Stimulated activated naive CD8-positive, alpha-beta T cell treated with anti-CD3 and anti-CD28 coated beads, Interleukin-15, Interleukin-2, amounts not matched to agents 100 ng/mL and 50 ng/mL, for 24 hours (primary cell): ENCODE results near the gene WDR36.

Source experiments
- H3K27ac Mint-ChIP-seq: one replicate; pipeline ENCODE4 v1.8.0; 2021; ENCODE audit warnings: mild to moderate bottlenecking, mixed read lengths
- H3K27me3 Mint-ChIP-seq: one replicate; pipeline ENCODE4 v1.8.0; 2021; ENCODE audit warnings: mixed read lengths
- H3K36me3 Mint-ChIP-seq: one replicate; pipeline ENCODE4 v1.8.0; 2021; ENCODE audit warnings: low read depth, mixed read lengths
- H3K4me1 Mint-ChIP-seq: one replicate; pipeline ENCODE4 v1.8.0; 2021; ENCODE audit warnings: low read depth, mixed read lengths
- H3K4me3 Mint-ChIP-seq: one replicate; pipeline ENCODE4 v1.8.0; 2021; ENCODE audit warnings: mild to moderate bottlenecking, mixed read lengths
- H3K9me3 Mint-ChIP-seq: one replicate; pipeline ENCODE4 v1.8.0; 2021; ENCODE audit warnings: mixed read lengths

The WDR36 gene

DNA sequence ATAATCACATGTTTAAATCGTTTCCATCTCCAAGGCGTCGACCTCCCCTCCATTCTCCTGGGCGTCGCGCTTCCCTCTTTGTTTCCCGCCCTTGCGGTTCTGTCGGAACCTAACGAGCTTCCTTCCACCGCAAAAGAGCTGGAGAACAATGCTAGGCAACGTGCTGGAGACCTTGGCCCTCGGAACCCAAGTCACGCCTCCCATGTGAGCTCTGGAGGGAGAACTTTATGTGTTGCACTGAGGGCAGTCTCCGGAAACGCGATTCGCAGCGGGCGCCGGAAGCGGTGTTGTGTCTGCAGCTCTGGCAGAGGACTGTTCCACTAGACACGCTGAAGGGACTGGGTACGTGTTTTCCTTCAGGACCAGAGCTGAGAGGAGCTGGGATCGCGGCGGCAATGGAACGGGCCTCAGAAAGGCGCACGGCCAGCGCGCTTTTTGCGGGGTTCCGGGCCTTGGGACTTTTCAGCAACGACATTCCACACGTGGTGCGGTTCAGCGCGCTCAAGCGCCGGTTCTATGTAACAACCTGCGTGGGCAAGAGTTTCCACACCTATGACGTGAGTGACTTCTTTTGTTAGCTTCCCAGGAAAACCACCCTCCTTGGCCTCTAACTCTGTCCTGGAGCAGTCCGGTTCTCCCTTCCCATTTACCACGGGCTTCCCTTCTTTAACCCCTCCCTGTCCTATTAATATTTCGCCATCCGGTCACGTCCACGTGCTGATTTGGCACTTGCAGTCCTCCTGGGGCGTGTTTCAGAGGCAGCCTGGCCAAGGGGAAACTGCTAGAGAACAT lies at the start of gene WDR36:
Gene WDR36, plus strand, starts transcription at position 287 of the 792 bp plus-strand sequence. Its CDS starts 109 bp downstream, at position 396.
- Mint-ChIP-seq H3K36me3 (peaks cover 45% of the 10 kb centered on the region), H3K4me1 (peaks cover 48% of the 10 kb centered on the region), H3K9me3 (peaks cover 4% of the 10 kb centered on the region), H3K27me3 (peaks cover 13% of the 10 kb centered on the region), H3K27ac (peak within 1 kb of the TSS; percentile 91), H3K4me3 (peak within 1 kb of the TSS; percentile 98)

DNA sequence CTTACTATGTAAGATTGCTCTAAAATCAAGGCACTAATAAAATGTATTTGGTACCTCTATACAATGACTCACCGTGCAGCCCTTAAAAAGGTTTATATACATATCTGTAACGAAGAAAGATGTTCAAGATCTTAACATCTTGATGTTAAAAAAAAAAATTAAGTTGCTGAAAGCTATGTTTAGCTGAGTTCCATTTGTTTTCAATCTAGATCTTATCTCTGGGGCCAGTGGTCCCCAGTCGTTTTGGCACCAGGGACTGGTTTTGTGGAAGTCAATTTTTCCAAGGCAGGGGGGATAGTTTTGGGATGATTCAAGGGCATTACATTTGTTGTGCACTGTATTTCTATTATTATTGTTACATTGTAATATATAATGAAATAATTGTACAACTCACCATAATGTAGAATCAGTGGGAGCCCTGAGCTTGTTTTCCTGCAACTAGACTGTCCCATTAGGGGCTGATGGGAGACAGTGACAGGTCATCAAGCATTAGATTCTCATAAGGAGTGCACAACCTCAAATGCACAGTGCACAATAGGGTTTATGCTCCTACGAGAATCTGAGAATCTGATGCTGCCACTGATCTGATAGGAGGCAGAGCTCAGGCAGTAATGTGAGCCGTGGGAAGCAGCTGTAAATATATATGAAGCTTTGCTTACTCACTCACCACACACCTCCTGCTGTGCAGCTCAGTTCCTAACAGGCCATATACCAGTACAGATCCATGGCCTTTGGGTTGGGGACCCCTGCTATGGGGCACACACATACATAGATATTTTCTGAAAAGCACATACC lies 48.2 kb upstream of the WDR36 start:
- Mint-ChIP-seq H3K36me3 (no peaks in the 10 kb centered on the region), H3K9me3 (no peaks in the 10 kb centered on the region), H3K4me1 (no peaks in the 10 kb centered on the region), H3K27ac (no peak overlapping the region), H3K27me3 (peaks cover 12% of the 10 kb centered on the region), H3K4me3 (no peak overlapping the region)

DNA sequence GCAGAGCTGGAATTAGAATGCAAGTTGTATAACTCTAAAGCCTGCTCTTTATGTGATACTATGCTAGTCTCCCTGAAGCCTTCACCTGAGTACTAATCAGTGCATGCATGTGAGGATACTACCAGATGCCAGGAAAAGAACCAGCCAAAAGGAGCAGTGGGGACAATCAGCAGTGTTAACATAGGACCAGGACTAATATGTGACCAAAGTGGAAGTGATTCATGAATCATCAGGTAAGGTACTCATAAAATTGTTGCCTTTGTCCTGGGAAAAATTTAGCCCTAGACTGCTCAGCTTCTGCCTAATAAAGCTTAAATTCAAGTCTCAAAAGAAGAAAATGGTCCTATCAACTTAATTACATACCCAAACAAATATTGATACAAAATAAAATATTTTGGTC lies 34.1 kb upstream of the WDR36 start:
- Mint-ChIP-seq H3K36me3 (no peaks in the 10 kb centered on the region), H3K27ac (no peak overlapping the region), H3K4me1 (no peaks in the 10 kb centered on the region), H3K4me3 (no peak overlapping the region), H3K27me3 (peaks cover 53% of the 10 kb centered on the region), H3K9me3 (no peaks in the 10 kb centered on the region)

DNA sequence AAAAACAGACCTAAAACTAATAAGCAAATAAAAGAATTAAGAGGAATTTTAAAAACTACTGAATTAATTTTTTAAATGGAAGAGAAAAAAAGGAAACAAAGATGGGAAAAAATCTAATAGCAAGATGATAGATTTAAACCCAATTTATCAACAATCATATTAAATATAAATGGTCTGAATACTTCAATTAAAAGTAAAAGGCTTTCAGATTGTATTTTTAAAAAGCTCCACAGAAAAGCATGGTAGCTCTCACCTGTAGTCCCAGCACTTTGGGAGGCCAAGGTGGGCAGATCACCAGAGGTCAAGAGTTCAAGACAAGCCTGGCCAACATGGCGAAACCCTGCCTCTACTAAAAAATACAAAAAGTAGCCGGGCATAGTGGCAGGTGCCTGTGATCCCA lies 32.0 kb upstream of the WDR36 start:
- H3K27me3 Mint-ChIP-seq, result peaks cover 46% of the 10 kb centered on the region
- H3K27ac Mint-ChIP-seq, result no peak overlapping the region
- no peak overlapping the region for H3K4me3 Mint-ChIP-seq
- no peaks in the 10 kb centered on the region for H3K4me1 Mint-ChIP-seq
- H3K9me3 Mint-ChIP-seq, result no peaks in the 10 kb centered on the region
- no peaks in the 10 kb centered on the region for H3K36me3 Mint-ChIP-seq

DNA sequence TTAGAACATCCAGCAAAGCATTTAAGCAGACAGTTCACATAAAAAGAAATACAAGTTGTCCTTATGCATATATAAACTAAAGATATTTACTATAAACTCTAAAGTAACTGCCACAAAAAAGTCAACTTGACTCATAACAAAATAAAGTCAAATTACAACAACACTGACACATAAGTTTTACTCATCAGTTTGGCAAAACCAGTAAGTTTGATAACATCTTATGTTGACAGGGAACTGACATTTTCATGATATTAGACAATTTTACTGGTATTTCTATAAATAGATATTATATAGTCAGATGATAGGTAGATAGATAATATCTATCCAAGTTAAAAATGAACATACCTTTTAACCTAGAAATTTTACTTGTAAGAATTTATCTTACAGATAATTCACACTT lies 30.5 kb upstream of the WDR36 start:
- Mint-ChIP-seq H3K4me1 (no peaks in the 10 kb centered on the region), H3K27ac (no peak overlapping the region), H3K36me3 (no peaks in the 10 kb centered on the region), H3K9me3 (no peaks in the 10 kb centered on the region), H3K27me3 (peaks cover 46% of the 10 kb centered on the region), H3K4me3 (no peak overlapping the region)

DNA sequence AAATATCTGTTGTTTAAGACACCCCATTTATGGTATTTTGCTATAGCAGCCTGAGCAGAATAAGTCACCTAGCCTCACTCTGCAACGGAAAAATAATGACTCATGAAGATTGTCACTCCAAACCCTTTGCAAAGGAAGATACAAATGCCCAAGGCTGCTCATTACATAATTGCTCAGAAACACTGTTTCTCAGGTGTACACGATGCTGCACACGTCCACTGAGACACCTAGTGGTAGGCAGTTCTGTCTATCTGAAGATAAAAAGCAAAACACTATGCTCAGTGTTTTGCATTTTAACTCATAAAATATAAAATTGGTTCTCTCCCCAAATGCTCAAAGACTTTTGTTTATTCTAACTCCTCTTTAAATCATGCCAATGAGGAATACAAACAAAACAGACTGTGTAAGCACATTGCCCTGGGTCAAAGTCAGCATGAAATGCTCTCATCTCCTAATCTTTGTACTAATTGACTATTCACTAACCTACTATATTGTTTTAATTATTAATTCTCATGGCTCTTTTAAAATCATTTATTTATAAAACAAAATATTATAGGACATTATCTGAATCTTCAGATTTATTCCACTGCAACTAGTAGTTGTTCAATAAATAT lies 28.3 kb upstream of the WDR36 start:
- H3K27me3 Mint-ChIP-seq, result peaks cover 49% of the 10 kb centered on the region
- no peaks in the 10 kb centered on the region for H3K36me3 Mint-ChIP-seq

DNA sequence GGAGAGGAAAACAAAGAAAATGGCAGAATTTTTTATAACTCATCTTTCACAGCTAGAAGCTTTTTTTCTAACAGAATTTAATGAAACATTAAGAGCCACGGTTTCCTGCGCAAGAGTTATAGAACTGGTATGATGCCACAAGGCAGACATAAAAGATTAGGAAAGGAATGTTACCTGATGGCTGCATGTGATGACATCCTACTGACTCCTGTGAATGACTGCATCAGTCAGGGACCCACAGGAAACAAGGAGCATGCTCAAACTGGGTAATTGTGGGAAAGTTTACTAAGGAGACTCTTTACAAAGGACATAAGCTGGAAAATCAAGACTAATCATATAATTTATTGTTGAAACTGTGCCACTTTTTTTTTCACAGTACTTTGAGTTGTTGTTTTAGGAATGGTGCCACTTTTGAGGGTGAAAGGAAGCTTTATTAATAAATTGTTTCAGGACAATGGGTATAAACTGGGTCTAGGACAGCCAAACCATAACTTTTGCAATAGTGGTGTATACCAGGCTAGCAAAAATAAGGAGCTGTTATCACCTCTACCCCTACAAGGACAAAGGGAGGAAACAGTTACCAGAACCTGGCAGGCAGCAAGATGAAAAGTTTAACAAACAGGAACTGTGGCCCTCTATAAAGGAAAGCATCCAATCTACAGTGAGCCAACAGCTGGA lies 25.7 kb upstream of the WDR36 start:
- Mint-ChIP-seq H3K4me1 (peaks cover 10% of the 10 kb centered on the region), H3K27ac (no peak overlapping the region), H3K36me3 (no peaks in the 10 kb centered on the region), H3K27me3 (peaks cover 64% of the 10 kb centered on the region), H3K4me3 (no peak overlapping the region), H3K9me3 (no peaks in the 10 kb centered on the region)

More for the DNA sequence above, 28.3 kb upstream of the WDR36 start:
- no peaks in the 10 kb centered on the region for H3K4me1 Mint-ChIP-seq
- no peaks in the 10 kb centered on the region for H3K9me3 Mint-ChIP-seq
- H3K27ac Mint-ChIP-seq, result no peak overlapping the region
- no peak overlapping the region for H3K4me3 Mint-ChIP-seq

DNA sequence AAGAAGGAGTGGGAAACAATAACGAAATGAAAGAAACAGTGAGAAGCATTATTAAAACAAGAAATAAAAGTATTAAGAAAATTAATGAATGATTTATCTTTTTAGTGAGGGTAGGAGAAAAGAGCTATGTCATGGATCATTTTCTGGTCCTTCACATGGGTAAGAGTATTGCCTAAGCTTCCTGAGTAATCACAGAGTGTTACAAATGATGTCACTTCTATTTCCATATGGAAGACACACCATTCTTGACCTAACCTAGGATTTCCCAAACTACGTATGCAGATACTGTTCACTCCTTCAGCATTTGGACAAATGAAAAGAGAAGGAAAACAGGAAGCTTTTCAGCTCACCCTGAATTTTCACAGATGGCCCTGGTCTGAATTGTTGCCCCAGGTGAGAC lies 23.9 kb upstream of the WDR36 start:
- Mint-ChIP-seq H3K36me3 (no peaks in the 10 kb centered on the region), H3K9me3 (no peaks in the 10 kb centered on the region), H3K27me3 (peaks cover 81% of the 10 kb centered on the region), H3K4me1 (peaks cover 18% of the 10 kb centered on the region), H3K4me3 (no peak overlapping the region), H3K27ac (no peak overlapping the region)

DNA sequence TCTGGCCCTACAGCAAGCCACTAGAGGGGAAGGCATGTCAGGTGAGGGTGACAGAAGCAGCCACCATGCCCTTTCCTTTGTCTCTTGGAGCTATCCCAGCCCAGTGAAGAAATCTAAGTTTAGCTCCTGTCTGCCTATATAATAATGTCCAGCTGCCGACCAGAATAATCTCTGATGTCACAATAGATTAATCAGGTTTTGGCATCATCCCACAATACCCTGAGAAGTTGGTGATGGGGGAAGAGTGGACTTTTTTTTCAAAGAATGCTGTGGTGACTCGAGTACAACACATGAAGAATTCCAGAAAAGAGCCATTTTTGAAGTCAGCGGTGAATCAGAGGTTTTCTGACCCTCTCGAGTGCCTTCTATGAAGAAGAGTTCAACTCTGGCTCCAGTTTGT lies 22.3 kb upstream of the WDR36 start:
- peaks cover 87% of the 10 kb centered on the region for H3K27me3 Mint-ChIP-seq
- no peaks in the 10 kb centered on the region for H3K36me3 Mint-ChIP-seq
- peaks cover 30% of the 10 kb centered on the region for H3K4me1 Mint-ChIP-seq
- H3K27ac Mint-ChIP-seq, result no peak overlapping the region
- no peaks in the 10 kb centered on the region for H3K9me3 Mint-ChIP-seq
- H3K4me3 Mint-ChIP-seq, result no peak overlapping the region

DNA sequence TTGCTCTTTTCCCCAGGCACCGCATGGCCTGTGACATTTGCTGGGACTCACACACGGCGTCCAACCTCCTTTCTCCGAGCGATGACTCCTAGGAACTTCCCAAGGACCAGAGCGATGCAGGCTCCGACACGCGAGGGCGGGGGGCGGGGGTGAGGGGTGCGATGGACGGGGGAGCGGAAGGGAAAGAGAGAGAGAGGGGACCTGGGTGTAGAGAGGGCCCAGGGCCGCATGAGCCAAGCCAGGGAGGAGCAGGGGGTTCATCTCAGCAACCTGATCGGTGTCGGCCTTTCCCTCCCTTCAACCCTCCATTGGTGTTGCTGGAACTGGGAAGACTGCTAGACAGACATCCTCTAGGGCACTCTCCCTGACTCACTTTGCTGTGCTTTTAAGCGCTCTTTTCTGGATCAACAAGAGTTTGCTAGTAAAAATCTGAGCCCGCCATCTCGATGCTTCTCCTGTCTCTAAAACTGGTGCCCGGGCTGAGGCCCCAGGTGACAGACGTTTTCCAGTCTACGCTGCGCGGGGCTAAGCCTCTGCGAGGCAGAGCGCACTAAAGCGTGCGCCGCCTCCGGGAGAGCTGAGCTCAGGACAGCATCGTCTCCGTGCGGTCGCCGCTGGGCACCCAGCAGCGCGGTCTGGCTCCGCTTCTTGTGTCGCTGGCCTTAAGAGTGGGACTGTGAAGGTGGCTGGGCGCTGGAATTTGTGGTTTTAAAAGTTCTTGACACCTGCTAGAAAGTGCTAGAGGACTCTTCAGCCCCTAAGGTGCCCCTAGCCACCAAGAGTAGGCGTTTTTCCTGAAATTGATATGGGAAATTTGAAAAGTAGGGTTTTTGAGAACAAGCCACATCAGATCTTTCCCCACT lies 21.6 kb upstream of the WDR36 start:
- H3K9me3 Mint-ChIP-seq, result no peaks in the 10 kb centered on the region
- peak overlapping the region; percentile 58 for H3K4me3 Mint-ChIP-seq
- no peak overlapping the region for H3K27ac Mint-ChIP-seq
- H3K36me3 Mint-ChIP-seq, result no peaks in the 10 kb centered on the region
- H3K27me3 Mint-ChIP-seq, result peaks cover 91% of the 10 kb centered on the region
- peaks cover 35% of the 10 kb centered on the region for H3K4me1 Mint-ChIP-seq

DNA sequence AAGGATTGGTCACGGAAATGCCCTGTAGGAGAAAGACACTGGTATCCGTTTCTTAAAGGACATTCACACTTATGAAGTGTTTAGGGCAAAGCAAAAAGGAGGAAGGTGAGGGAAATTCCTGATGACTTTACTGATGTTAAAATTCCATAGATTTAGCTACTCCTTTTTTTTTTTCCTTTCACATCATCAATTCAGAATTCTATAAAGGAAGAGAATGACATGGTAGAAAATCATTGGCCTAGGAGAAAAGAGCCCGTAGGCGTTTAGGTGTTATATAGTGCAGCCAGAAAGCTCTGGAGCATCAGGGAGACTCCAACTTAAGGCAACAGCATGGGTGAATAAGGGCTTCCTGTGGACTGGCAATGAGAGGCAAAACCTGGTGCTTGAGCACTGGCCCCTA lies 20.7 kb upstream of the WDR36 start, which contains the start of gene TSLP:
Gene TSLP, plus strand, starts transcription at position 301 of the 400 bp plus-strand sequence. CDS start 178 bp downstream, outside the sequence.
- peaks cover 38% of the 10 kb centered on the region for H3K4me1 Mint-ChIP-seq
- H3K9me3 Mint-ChIP-seq, result no peaks in the 10 kb centered on the region
- peak within 1 kb of the TSS; percentile 93 for H3K4me3 Mint-ChIP-seq
- no peak within 1 kb of the TSS for H3K27ac Mint-ChIP-seq
- H3K36me3 Mint-ChIP-seq, result no peaks in the 10 kb centered on the region
- H3K27me3 Mint-ChIP-seq, result peaks cover 85% of the 10 kb centered on the region

DNA sequence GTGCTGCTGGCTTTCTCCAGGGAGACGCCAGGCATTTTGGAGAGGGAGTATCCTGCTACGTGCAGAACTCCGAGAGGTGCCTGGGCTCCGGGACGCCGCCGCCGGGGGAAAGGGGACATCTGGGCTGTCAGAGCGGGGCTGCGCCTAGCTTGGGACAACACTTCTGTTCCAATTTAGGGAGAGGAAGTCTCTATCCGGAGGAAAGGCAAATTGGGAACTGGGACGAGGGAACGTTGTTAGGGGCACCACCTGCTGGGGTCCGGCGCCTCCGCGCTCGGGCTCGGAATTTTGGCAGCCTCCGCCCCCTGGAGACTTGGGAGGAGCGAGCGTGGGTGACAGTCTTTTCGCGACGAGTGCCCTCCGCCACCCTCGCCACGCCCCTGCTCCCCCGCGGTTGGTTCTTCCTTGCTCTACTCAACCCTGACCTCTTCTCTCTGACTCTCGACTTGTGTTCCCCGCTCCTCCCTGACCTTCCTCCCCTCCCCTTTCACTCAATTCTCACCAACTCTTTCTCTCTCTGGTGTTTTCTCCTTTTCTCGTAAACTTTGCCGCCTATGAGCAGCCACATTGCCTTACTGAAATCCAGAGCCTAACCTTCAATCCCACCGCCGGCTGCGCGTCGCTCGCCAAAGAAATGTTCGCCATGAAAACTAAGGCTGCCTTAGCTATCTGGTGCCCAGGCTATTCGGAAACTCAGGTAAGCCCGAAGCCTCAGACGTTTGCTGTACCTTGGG lies 19.0 kb upstream of the WDR36 start:
- Mint-ChIP-seq H3K9me3 (no peaks in the 10 kb centered on the region), H3K4me1 (peaks cover 38% of the 10 kb centered on the region), H3K27me3 (peaks cover 72% of the 10 kb centered on the region), H3K4me3 (peak overlapping the region; percentile 93), H3K36me3 (no peaks in the 10 kb centered on the region), H3K27ac (peak overlapping the region; percentile 63)

DNA sequence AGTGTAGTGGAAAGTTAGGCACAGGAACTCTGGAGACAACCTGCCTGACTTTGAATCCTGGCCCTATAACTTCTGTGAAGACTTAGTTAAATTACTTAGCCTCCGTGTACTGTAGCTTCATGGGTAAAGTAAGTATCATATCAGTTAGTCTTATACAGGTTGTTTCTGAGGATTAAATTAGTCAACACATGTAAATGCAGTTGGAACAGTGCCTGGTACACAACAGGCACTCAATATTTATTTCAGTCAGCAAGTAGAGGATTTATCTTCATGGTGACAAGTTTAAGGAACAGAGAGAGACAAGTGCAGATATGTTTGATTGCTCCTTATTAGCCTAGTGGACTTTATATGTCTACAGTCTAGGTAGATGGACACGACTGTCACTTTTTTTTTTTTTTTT lies 17.9 kb upstream of the WDR36 start:
- H3K36me3 Mint-ChIP-seq, result no peaks in the 10 kb centered on the region
- H3K4me1 Mint-ChIP-seq, result peaks cover 38% of the 10 kb centered on the region
- H3K27me3 Mint-ChIP-seq, result peaks cover 68% of the 10 kb centered on the region
- H3K27ac Mint-ChIP-seq, result no peak overlapping the region
- no peaks in the 10 kb centered on the region for H3K9me3 Mint-ChIP-seq
- peak overlapping the region; percentile 93 for H3K4me3 Mint-ChIP-seq
